Stimulated activated naive CD8-positive, alpha-beta T cell treated with anti-CD3 and anti-CD28 coated beads, Interleukin-15, Interleukin-2, amounts not matched to agents 100 ng/mL and 50 ng/mL, for 24 hours (primary cell): ENCODE results near the gene PSMB3.
"Not testable (repeated sequence)": the region's sequence is repeated elsewhere in the genome, so short reads cannot be mapped to it uniquely, and the experiment has no call there.

Experiments used
- H3K27ac Mint-ChIP-seq: one replicate; pipeline ENCODE4 v1.8.0; 2021; ENCODE audit warnings: mild to moderate bottlenecking, mixed read lengths
- H3K27me3 Mint-ChIP-seq: one replicate; pipeline ENCODE4 v1.8.0; 2021; ENCODE audit warnings: mixed read lengths
- H3K36me3 Mint-ChIP-seq: one replicate; pipeline ENCODE4 v1.8.0; 2021; ENCODE audit warnings: low read depth, mixed read lengths
- H3K4me1 Mint-ChIP-seq: one replicate; pipeline ENCODE4 v1.8.0; 2021; ENCODE audit warnings: low read depth, mixed read lengths
- H3K4me3 Mint-ChIP-seq: one replicate; pipeline ENCODE4 v1.8.0; 2021; ENCODE audit warnings: mild to moderate bottlenecking, mixed read lengths
- H3K9me3 Mint-ChIP-seq: one replicate; pipeline ENCODE4 v1.8.0; 2021; ENCODE audit warnings: mixed read lengths

Gene PSMB3

DNA sequence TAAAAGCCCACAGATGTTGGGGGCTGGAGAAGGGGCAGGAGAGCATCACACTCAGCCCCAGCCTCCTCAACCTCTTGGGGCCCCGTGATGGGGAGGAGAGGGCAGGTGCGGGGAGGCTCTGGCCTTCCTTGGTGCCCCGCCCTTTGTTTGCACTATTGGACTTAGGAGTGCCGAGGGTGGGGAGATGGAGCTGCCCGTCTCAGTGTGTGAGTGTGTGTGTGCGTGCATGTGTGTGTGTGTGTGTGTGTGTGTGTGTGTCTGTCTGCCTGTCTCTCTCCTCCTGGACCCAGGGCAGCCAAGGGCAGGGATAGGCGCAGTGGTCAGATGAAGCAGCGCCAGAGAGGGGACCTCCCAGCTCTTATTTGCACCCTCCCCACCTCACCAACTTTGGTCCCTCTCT, 26.4 kb upstream of the PSMB3 start:
- H3K4me3 Mint-ChIP-seq, H3K9me3 Mint-ChIP-seq, H3K27me3 Mint-ChIP-seq: not testable (repeated sequence)
- H3K4me1 Mint-ChIP-seq, result peaks cover 76% of the 10 kb centered on the region
- peak overlapping the region; percentile 86 for H3K27ac Mint-ChIP-seq
- peaks cover 28% of the 10 kb centered on the region for H3K36me3 Mint-ChIP-seq

DNA sequence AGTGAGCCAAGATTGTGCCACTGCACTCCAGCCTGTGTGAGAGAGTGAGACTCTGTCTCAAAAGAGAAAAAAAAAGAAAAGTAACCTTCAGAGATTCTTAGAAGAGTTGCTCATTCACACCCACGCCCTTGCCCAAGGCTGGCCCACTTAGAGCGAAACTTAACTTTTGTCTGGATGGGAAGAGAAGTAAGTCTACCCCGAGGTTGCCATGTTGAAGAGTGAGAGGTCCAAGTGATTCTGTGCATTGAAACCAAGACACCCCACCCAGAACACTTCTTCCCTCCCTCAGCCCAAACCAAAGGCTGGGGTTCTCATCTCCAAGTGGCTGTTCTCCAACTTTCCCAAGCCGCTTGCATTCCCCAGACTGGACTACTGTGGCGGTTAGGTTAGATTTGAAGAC, 24.8 kb upstream of the PSMB3 start:
- Mint-ChIP-seq H3K4me1 (peaks cover 84% of the 10 kb centered on the region), H3K36me3 (peaks cover 32% of the 10 kb centered on the region)

GRCh38 chr17:38728290-38728831, 24.2 kb upstream of the PSMB3 start:
- Mint-ChIP-seq H3K9me3 (no peaks in the 10 kb centered on the region), H3K27me3 (no peaks in the 10 kb centered on the region), H3K36me3 (peaks cover 32% of the 10 kb centered on the region), H3K4me1 (peaks cover 84% of the 10 kb centered on the region), H3K27ac (peak overlapping the region; percentile 97), H3K4me3 (peak overlapping the region; percentile 82)

More for the DNA sequence above, 24.8 kb upstream of the PSMB3 start:
- H3K27me3 Mint-ChIP-seq, result no peaks in the 10 kb centered on the region
- peak overlapping the region; percentile 82 for H3K4me3 Mint-ChIP-seq
- H3K27ac Mint-ChIP-seq, result peak overlapping the region; percentile 97
- H3K9me3 Mint-ChIP-seq, result no peaks in the 10 kb centered on the region

DNA sequence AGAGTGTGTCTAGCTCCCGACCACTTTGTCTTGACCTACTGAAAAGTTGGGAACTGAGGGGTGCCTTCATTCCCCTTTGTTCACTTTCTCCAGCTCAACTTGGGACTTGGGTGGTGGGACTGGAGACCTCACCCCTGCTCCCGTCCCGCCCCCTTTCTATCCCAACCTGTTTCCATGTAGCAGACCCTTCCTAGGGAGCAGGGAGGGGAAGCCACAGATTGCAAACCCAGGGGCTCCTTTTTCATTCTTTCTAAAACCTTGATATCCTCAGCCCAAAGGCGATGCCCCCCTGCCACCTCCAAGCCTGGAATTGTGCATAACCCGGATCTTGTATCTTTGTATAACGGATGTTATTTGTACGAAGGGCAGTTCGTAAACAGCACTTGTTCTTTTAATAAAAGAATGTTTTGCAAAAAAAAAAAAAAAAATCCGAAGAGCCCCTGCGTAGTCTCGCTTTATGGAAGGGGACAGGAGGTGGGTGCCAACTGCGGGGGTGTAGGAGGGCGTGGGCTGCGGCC, 23.1 kb upstream of the PSMB3 start:
- H3K9me3 Mint-ChIP-seq, result no peaks in the 10 kb centered on the region
- H3K27me3 Mint-ChIP-seq, result no peaks in the 10 kb centered on the region
- H3K4me3 Mint-ChIP-seq, result peak overlapping the region; percentile 82
- peak overlapping the region; percentile 97 for H3K27ac Mint-ChIP-seq
- H3K4me1 Mint-ChIP-seq, result peaks cover 88% of the 10 kb centered on the region
- peaks cover 31% of the 10 kb centered on the region for H3K36me3 Mint-ChIP-seq

DNA sequence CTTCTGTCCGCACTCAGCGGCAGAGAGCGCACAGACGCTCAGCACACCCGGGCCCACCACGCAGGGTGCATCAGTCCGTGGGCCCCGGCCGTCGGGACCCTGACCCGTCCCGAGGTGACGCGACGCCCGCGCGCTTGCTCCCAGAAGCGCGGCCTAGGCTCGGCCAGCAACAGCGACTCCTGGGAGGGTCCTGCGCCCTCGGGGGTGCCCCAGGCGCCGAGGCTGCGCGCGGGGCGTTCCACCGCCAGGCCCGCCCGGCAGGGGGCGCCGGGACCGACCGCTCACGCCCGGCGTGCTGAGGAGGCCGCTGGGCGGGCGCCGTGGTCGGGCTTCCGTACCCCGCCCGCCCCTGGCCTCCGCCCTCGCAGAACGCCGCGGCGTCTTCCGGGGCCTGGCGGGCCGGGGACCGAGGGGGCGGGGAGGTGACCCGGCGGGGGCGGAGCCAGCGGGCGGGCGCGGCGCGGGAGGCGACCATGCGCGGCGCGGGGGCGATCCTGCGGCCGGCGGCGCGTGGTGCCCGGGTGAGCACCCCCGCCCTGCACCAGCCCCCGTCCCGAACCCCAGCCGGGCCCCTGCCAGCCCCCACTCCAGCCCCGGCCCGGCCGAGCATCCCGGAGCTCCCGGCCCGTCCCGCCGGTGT, 22.5 kb upstream of the PSMB3 start, which contains the start of gene CISD3:
Gene CISD3 (plus strand): TSS at position 456 of the 640 bp plus-strand sequence. CDS start 18 bp downstream, at position 474.
- H3K36me3 Mint-ChIP-seq, result peaks cover 29% of the 10 kb centered on the region
- peak within 1 kb of the TSS; percentile 97 for H3K27ac Mint-ChIP-seq
- H3K27me3 Mint-ChIP-seq, result no peaks in the 10 kb centered on the region
- peaks cover 90% of the 10 kb centered on the region for H3K4me1 Mint-ChIP-seq
- H3K9me3 Mint-ChIP-seq, result no peaks in the 10 kb centered on the region
- H3K4me3 Mint-ChIP-seq, result peak within 1 kb of the TSS; percentile 95

- Mint-ChIP-seq H3K4me3 (peak overlapping the region; percentile 95), H3K9me3 (no peaks in the 10 kb centered on the region), H3K4me1 (peaks cover 88% of the 10 kb centered on the region)
Measured at GRCh38 chr17:38730526-38731379, 21.8 kb upstream of the PSMB3 start.

DNA sequence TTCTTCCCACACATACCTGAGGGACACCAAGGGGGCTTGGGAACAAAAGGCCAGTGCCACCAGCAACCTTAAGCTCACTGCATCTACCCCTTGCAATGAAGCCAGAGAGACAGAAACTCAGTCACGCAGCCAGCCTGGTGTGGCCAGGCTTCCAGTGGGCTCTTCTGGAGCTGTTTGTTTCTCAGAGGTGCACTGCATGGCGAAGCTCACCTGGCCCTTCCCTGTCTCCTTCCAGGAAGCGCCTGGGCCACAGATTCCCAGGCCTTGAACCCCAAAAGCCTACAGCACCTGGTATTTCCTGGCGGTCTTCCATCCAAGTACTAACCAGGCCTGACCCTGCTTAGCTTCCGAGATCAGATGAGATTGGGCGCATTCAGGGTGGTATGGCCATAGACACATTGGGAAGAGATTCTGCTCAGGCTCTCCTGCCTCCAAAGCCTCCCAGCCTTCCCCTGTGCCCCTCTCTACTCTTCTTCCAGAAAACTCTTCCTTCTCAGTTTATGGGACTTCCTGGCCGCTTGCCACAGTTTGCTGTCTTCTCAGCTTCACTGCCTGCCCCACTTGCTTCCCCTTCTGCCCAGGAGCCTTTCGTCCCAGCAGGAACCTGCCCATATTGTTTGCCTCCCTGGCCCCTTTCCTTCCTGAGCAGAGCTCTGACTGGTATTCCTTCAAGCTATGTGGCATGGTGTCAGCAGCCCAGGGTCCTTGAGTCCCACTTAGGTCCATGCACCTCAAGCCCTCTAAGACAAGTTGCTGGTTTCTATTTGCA, 20.8 kb upstream of the PSMB3 start:
- peaks cover 26% of the 10 kb centered on the region for H3K36me3 Mint-ChIP-seq

More at GRCh38 chr17:38730526-38731379, 21.8 kb upstream of the PSMB3 start:
- Mint-ChIP-seq H3K27me3 (no peaks in the 10 kb centered on the region), H3K27ac (peak overlapping the region; percentile 97), H3K36me3 (peaks cover 26% of the 10 kb centered on the region)

GRCh38 chr17:38732376-38733281, 19.9 kb upstream of the PSMB3 start:
- Mint-ChIP-seq H3K4me3 (peak overlapping the region; percentile 95), H3K27ac (peak overlapping the region; percentile 97), H3K4me1 (peaks cover 70% of the 10 kb centered on the region)

More for the DNA sequence above, 20.8 kb upstream of the PSMB3 start:
- H3K9me3 Mint-ChIP-seq, result no peaks in the 10 kb centered on the region
- peaks cover 79% of the 10 kb centered on the region for H3K4me1 Mint-ChIP-seq
- no peaks in the 10 kb centered on the region for H3K27me3 Mint-ChIP-seq
- H3K27ac Mint-ChIP-seq, result peak overlapping the region; percentile 97
- peak overlapping the region; percentile 95 for H3K4me3 Mint-ChIP-seq

GRCh38 chr17:38733282-38733981, 19.1 kb upstream of the PSMB3 start:
- Mint-ChIP-seq H3K27ac (peak overlapping the region; percentile 92), H3K4me3 (peak overlapping the region; percentile 35), H3K36me3 (peaks cover 17% of the 10 kb centered on the region), H3K27me3 (no peaks in the 10 kb centered on the region), H3K4me1 (peaks cover 62% of the 10 kb centered on the region), H3K9me3 (no peaks in the 10 kb centered on the region)

More at GRCh38 chr17:38732376-38733281, 19.9 kb upstream of the PSMB3 start:
- H3K36me3 Mint-ChIP-seq, result peaks cover 25% of the 10 kb centered on the region
- no peaks in the 10 kb centered on the region for H3K27me3 Mint-ChIP-seq
- H3K9me3 Mint-ChIP-seq, result no peaks in the 10 kb centered on the region

GRCh38 chr17:38733982-38734973, 18.3 kb upstream of the PSMB3 start:
- H3K36me3 Mint-ChIP-seq, result peaks cover 14% of the 10 kb centered on the region
- no peaks in the 10 kb centered on the region for H3K9me3 Mint-ChIP-seq
- peaks cover 54% of the 10 kb centered on the region for H3K4me1 Mint-ChIP-seq
- H3K27me3 Mint-ChIP-seq, result no peaks in the 10 kb centered on the region
- peak overlapping the region; percentile 92 for H3K27ac Mint-ChIP-seq
- peak overlapping the region; percentile 35 for H3K4me3 Mint-ChIP-seq

DNA sequence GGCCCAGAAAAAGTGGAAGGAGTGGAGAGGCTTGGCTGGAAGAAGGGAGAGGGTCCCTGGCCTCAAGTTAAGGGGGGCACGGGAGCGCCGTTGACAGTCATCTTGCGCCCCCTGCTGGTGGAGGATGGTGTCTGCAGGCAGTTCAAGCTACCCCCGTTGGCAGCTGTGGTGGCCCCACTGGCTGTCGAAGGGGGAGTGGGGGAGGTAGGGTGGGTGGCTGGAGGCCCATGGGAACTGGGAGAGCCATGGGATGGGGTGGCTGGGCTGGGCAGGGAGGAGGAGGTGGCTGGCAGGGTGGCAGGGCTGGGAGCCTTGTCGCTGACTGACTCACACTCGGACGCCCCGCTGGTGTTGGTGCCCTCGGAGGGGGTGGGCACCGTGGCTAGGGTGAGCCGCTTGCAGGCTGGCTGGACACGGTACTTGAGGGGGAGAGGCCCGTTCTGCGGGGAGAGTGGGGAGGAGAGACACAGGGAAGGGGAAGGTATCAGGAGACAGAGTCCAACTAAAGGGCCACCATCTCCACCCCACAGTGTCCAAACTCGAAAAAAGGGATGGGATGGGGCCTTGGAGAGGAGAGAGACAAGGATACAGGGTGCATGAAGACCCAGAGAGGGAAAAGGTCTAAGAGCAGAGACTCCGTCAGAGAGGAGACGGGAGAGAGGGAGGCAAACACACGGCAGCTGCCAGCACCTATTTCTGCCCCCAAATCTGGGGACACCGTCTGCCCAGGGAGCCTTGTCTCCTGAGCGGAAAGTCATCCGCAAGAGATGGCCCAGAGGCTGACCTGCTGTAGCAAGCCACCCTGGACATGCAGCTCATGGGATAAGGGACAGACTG, 17.2 kb upstream of the PSMB3 start:
- Mint-ChIP-seq H3K9me3 (no peaks in the 10 kb centered on the region), H3K36me3 (peaks cover 14% of the 10 kb centered on the region), H3K4me1 (peaks cover 49% of the 10 kb centered on the region), H3K27me3 (no peaks in the 10 kb centered on the region), H3K27ac (peak overlapping the region; percentile 92), H3K4me3 (no peak overlapping the region)
